HCT116 (cell line): ENCODE data around the gene FAM120A.

Source experiments
- CEBPB ChIP-seq: IDR thresholded peaks from 2 replicates; pipeline ENCODE4 v1.6.1; 2012; ENCODE audit warnings: low read depth
- CTCF ChIP-seq, 3 experiments: fragments of 200-600 bp in 1 of 3; sonication (generic) in 1 of 3; IDR thresholded peaks in 2 of 3; conservative IDR thresholded peaks in 1 of 3; 2 replicates each; pipeline ENCODE4 v1.5.1; 2012 to 2017; ENCODE audit warnings: low read depth in 2 of 3, low read length in 2 of 3, antibody characterized with exemption in 1 of 3, borderline replicate concordance in 1 of 3, control low read depth in 1 of 3, mild to moderate bottlenecking in 1 of 3, mixed read lengths in 1 of 3, mixed run types in 1 of 3, moderate library complexity in 1 of 3; ENCODE audit not compliant: insufficient read depth in 1 of 3
- ELF1 ChIP-seq: IDR thresholded peaks from 2 replicates; pipeline ENCODE4 v1.6.1; 2012; ENCODE audit warnings: low read depth, borderline replicate concordance
- EZH2 ChIP-seq: fragments of 200-600 bp; sonication (generic); IDR thresholded peaks from 2 replicates; pipeline ENCODE4 v1.6.1; 2017; ENCODE audit warnings: antibody characterized with exemption, mixed run types
- EZH2phosphoT487 ChIP-seq: fragments of 200-600 bp; IDR thresholded peaks from 2 replicates; pipeline ENCODE4 v1.6.1; 2018; ENCODE audit warnings: antibody characterized with exemption, borderline replicate concordance
- POLR2A ChIP-seq: IDR thresholded peaks from 2 replicates; pipeline ENCODE4 v1.7.0; 2011; ENCODE audit warnings: borderline replicate concordance; ENCODE audit not compliant: insufficient read depth, insufficient read length; ENCODE audit errors: extremely low read depth
- POLR2AphosphoS5 ChIP-seq: IDR thresholded peaks from 2 replicates; pipeline ENCODE4 v1.6.1; 2011; ENCODE audit warnings: mild to moderate bottlenecking, low read depth, low read length, moderate library complexity
- SIN3A ChIP-seq: IDR thresholded peaks from 2 replicates; pipeline ENCODE4 v1.6.1; 2012; ENCODE audit warnings: low read depth
- SP1 ChIP-seq: IDR thresholded peaks from 2 replicates; pipeline ENCODE4 v1.6.1; 2012; ENCODE audit warnings: low read depth
- ZBTB33 ChIP-seq: IDR thresholded peaks from 2 replicates; pipeline ENCODE4 v1.6.1; 2011; ENCODE audit warnings: mild to moderate bottlenecking, low read length, moderate library complexity; ENCODE audit not compliant: insufficient replicate concordance; ENCODE audit errors: extremely low read depth

- no peak for TF ChIP-seq CEBPB
- no peak for TF ChIP-seq SIN3A
- no peak for TF ChIP-seq POLR2AphosphoS5
- TF ChIP-seq CTCF (IDR thresholded peaks at IDR 0.05 in 2 of 3, conservative IDR thresholded peaks at IDR 0.05 in 1 of 3; ENCODE audit: borderline replicate concordance in 1 of 3, insufficient read depth in 1 of 3, low read depth in 2 of 3, low read length in 2 of 3): no peak
- no peak for TF ChIP-seq ELF1
- TF ChIP-seq POLR2A: no peak
- no peak for TF ChIP-seq EZH2
- TF ChIP-seq EZH2phosphoT487: no peak
- no peak for TF ChIP-seq ZBTB33
- no peak for TF ChIP-seq SP1
These were observed 135.8 kb downstream of the FAM120A start for GRCh38 chr9:93587284-93587650.
